ENCODE data around the gene TMEM244.
"Not testable (repeated sequence)": the region's sequence is repeated elsewhere in the genome, so short reads cannot be mapped to it uniquely, and the experiment has no call there.

The TMEM244 gene

DNA sequence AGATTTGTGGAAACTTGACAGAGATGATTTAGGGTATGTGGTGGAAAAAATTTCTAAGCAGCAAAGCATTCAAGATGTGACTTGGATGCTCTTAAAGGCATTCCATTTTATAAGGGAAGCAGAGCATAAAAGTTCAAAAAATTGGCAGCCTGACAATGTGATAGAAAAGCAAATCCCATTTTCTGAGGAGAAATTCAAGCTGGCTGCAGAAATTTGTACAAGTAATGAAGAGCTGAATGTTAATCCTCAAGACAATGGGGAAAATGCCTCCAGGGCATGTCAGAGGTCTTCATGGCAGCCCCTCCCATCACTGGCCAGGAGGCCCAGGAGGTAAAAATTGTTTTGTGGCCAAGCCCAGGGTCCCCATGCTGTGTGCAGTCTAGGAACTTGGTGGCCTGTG, 58.2 kb downstream of the TMEM244 start:
- DNase-seq, result not testable (repeated sequence)

DNA sequence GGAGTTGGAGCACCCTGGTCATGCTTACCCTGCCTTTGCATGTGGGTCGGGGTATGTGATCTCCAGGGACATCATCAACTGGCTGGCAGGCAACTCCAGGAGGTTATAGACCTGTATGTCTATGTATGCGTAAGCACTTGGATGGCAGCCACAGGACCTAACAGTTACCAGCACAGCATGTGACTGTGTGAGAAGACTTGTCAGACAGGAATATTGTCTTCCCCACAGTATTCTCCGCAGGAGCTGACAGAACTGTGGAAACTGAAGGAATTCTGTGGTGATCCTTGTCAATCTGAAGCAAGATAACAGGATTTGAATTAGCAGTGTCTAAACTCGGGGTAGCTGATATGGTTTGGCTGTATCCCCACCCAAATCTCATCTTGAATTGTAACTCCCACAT, 59.2 kb downstream of the TMEM244 start:
- DNase-seq, result no peak

DNA sequence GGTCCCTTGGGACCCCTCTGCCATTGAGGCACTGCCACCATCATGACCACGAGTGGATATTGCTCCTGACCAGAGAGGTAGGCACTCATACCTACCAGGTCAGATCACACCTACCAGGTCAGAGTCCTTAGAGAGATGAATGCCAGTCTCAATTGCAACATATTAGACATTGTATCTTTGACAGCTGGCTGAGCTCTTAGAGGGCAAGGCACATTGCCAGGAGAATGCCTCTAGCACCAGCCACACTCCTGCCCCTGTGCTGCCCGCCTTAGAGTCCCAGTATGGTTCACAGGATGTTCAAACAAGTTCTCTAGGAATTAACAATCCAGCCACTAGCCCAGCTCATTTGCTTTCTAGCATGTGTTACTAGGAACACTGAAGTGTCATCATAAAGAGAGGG, 65.9 kb downstream of the TMEM244 start:
- DNase-seq, result peak in 1 of 2 experiments; percentile 23

DNA sequence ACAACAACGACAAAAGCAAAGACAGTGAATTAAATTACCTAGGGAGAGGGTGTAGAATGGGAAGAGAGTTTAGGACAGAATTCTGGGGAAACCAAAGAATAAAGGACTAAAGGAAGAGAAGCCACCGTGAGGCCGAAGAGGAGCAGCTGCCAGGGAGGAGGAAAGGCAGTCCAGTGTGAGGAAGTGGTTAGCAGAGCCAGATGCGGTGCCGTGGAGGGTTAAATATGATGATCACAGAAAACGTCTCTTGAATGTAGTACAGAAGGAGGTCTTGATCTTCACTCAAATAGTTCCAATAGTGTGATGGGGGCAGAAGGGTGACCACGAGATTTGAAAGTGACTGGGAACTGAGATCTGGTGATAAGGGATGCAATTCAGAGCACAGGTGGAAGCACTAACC, 67.7 kb downstream of the TMEM244 start:
- no peak for DNase-seq

DNA sequence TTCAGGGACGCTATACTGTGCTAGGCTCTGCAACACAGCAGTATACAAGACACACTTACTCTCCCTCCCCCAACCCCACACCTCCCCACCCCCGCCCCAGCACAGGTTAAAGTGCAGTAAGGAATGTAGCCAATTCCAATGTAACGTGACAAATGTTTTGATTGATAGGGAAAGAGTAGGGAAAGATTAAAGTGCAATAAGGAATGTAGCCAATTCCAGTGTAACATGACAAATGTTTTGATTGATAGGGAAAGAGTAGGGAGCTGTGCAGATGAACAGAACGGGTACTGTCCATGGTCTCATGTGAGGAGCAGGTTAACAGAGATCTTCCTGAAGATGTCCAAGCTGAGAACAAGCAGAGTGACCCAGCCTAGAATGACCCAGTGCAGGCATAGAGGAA, 69.1 kb downstream of the TMEM244 start:
- DNase-seq, result no peak

DNA sequence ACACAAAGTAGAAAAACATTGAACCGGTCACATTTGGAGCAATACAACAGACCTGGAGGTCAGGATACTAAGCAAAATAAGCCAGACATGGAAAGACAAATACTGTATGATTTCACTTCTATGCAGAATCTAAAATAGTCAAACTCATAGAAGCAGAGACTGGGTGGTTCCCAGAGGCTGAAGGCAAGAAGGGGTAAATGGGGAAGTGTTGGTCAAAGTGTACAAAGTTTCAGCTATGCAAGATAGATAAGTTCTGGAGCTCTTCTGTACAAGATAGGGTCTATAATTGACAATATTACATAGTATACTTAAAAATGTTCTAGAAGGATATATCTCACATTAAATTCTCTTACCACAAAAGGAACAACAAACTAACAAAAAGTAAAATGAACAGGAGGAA, 70.3 kb downstream of the TMEM244 start:
- DNase-seq, result no peak

DNA sequence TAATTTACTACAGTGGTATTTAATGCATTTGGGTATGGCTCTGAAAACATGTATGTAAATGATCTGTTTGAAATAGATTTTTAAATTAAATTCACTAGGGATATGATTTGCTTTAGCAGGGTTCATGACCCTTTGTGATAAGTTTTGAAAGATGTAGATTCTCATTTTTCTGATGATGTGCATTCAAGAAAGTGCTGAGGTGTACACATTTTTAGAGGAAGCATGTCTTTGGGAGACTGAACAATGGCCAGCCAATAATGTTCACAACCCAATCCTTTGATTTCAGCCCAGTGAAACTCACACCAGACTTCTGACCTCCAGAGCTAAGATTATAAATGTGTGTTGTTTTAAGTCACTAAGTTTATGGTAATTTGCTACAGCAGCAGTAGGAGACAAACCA, 71.1 kb downstream of the TMEM244 start:
- DNase-seq, result no peak

DNA sequence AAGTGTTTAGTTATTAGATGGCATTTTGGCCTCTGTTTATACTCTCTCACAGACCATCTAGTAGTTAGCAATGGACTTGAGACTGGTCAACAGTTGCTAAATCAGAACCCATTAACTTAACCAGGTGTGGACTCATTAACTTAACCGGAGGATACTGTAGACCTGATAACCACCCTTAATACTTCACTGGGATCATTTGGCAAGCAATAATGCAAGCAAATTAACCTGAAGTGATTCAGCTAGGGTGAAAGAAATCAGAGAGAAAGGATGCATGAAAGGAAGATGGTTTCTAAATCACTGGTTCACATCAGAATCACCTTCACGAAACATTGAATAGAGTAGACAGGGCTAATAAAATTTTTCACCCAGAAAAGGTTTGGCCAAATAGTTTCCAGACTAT, 73.3 kb downstream of the TMEM244 start:
- DNase-seq, result no peak

DNA sequence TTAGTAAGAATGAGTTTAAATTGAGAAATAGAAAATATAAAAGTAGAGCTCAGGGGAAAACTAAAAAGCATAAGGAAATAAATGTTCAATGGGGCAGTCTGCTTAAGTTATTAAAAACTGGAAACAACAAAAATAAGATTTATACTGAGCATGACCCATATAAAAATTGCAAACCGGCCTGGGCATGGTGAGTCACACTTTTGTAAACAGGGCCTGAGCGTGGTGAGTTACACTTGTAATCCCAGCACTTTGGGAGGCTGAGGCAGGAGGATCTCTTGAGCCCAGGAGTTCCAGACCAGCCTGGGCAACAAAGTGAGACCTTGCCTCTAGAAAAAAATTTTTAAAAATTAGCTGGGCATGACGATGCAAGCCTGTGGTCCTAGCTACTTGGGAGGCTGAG, 74.6 kb downstream of the TMEM244 start:
- DNase-seq, result no peak

DNA sequence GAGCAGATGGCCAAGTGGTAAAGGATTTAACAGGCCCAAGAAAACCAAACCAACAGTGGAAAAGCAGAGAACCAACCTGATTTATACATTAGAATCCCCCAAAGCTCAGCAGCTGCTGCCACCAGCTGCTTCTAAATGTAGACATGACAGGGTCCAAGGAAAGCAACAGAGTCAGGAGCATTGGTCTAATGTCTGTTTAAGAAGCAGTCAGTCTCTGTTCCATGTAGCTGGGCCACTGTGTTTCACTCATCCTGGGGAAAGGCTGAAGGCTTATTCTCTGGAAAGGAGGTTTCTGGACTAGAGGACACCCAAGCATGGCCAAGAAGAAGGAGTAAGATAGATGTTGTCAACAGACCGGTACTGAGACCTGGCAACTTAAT, 75.4 kb downstream of the TMEM244 start:
- no peak for DNase-seq

DNA sequence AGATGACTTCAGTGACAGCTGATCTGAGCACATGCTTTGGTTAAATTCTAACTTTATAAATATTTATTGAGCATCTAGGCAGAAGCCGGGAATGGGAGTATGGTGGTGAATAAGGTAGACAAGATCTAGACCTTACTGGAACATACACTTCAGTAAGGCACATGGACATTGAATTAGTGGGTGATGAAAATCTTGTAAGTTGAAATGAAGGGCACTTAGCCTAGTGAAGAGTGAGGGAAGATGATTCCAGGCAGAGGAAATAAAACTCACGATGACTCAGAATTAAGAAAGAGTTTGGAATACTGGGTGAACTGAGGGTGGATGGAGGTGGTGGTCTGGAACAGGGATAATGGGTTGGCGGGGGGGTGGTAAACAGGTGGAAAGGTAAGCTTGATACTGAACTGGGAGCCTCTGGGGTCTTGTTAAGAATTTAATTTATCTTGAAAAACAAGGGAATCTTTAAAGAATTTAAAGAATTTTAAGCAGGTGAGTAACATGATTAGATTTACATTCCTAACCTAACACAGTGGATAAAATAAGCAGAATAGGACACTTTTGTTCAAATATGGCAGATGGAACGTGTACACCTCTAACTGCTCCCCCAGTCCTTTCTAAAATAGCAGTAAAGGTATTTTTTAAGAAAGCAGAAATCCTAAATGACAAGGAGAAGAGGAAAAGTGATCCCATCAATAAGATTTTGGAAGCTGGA, 75.9 kb downstream of the TMEM244 start:
- no peak for DNase-seq
